Left ventricle myocardium inferior (tissue), 1 donor: ENCODE measurements around the gene CAPN8. TPM values are rescaled to one million over a fixed set of nuclear protein-coding genes. Genes with fewer than 3 reads are reported as not detected.

Source experiments
- DNase-seq: peaks from one replicate; pipeline ENCODE4 v3.0.0-alpha.2; 2020
- H3K27ac ChIP-seq: fragments of 200-600 bp; replicated peaks from 2 replicates; pipeline ENCODE4 v1.8.0; 2021
- H3K27me3 ChIP-seq: fragments of 200-600 bp; 2 replicates; pipeline ENCODE4 v1.8.0; 2021; ENCODE audit warnings: low read depth
- H3K36me3 ChIP-seq: fragments of 200-600 bp; 2 replicates; pipeline ENCODE4 v1.8.0; 2021
- H3K4me1 ChIP-seq: fragments of 200-600 bp; 2 replicates; pipeline ENCODE4 v1.8.0; 2021
- H3K4me3 ChIP-seq: fragments of 200-600 bp; 2 replicates; pipeline ENCODE4 v1.8.0; 2021; ENCODE audit warnings: mild to moderate bottlenecking, moderate library complexity
- H3K9me3 ChIP-seq: fragments of 200-600 bp; replicated peaks from 2 replicates; pipeline ENCODE4 v1.8.0; 2021
- CTCF ChIP-seq: fragments of 200-600 bp; IDR thresholded peaks from 2 replicates; pipeline ENCODE4 v1.8.0; 2021; ENCODE audit warnings: antibody characterized with exemption, mild to moderate bottlenecking, borderline replicate concordance
- intact Hi-C: fragments of 100-400 bp; cut with micrococcal nuclease; formaldehyde crosslinking; loops from one replicate; pipeline ENCODE4 v1.11.0; 2022
- total RNA-seq: library from RNA; stranded (reverse); fragmentation: NEBNext Ultra II Directional; extraction: Animal tissue kit (Norgen Biotek cat#: 25700); gene quantifications from one replicate; pipeline ENCODE4 v1.2.1, GENCODE V29; 2021
- donor health status: DM: no; HTN: yes; CAD: no; lungs with severe emphysema.

CAPN8 gene
- total RNA-seq, 1 donor from 2014 or later: not detected

- DNase-seq: peak; percentile 85
- H3K9me3 ChIP-seq: no peaks in the 10 kb centered on the region
- H3K4me1 ChIP-seq: peaks cover 87% of the 10 kb centered on the region
- H3K36me3 ChIP-seq: peaks cover 3% of the 10 kb centered on the region
- peak; percentile 87 for TF ChIP-seq CTCF
- peak within 1 kb of the TSS; percentile 90 for H3K4me3 ChIP-seq
- no peaks in the 10 kb centered on the region for H3K27me3 ChIP-seq
- peak within 1 kb of the TSS; percentile 98 for H3K27ac ChIP-seq
- intact Hi-C loops: loop anchor here (5.0 kb wide), 1 partner anchor 35 kb away; no protein-coding TSS in a partner anchor
Measured at GRCh38 chr1:223712194-223712849, 46.8 kb upstream of the CAPN8 start, which contains the start of gene CAPN2. TSS of gene CAPN2 (plus strand) at chr1:223712539. CDS start at chr1:223712641, 102 bp downstream.

GRCh38 chr1:223711747-223712193 is 46.3 kb upstream of the CAPN8 start:
- intact Hi-C loops: loop anchor here (5.0 kb wide), 1 partner anchor 36 kb away; no protein-coding TSS in a partner anchor
- no peaks in the 10 kb centered on the region for H3K9me3 ChIP-seq
- TF ChIP-seq CTCF: no peak
- peak overlapping the region; percentile 90 for H3K4me3 ChIP-seq
- H3K36me3 ChIP-seq: no peaks in the 10 kb centered on the region
- peaks cover 87% of the 10 kb centered on the region for H3K4me1 ChIP-seq
- H3K27me3 ChIP-seq: no peaks in the 10 kb centered on the region
- DNase-seq: no peak
- peak overlapping the region; percentile 98 for H3K27ac ChIP-seq

- peak overlapping the region; percentile 98 for H3K27ac ChIP-seq
Measured at GRCh38 chr1:223711173-223711572, 45.7 kb upstream of the CAPN8 start.

GRCh38 chr1:223710179-223711133 is 45.0 kb upstream of the CAPN8 start:
- H3K4me3 ChIP-seq: no peak overlapping the region
- TF ChIP-seq CTCF: no peak
- intact Hi-C loops: loop anchor here (5.0 kb wide), 1 partner anchor 37 kb away; no protein-coding TSS in a partner anchor
- DNase-seq: no peak
- H3K4me1 ChIP-seq: peaks cover 87% of the 10 kb centered on the region
- no peaks in the 10 kb centered on the region for H3K27me3 ChIP-seq
- H3K36me3 ChIP-seq: no peaks in the 10 kb centered on the region
- no peaks in the 10 kb centered on the region for H3K9me3 ChIP-seq
- H3K27ac ChIP-seq: peak overlapping the region; percentile 98

More at GRCh38 chr1:223711173-223711572, 45.7 kb upstream of the CAPN8 start:
- peaks cover 87% of the 10 kb centered on the region for H3K4me1 ChIP-seq
- no peaks in the 10 kb centered on the region for H3K27me3 ChIP-seq
- H3K4me3 ChIP-seq: no peak overlapping the region
- H3K36me3 ChIP-seq: no peaks in the 10 kb centered on the region
- DNase-seq: no peak
- no peaks in the 10 kb centered on the region for H3K9me3 ChIP-seq
- intact Hi-C loops: loop anchor here (5.0 kb wide), 1 partner anchor 36 kb away; no protein-coding TSS in a partner anchor
- no peak for TF ChIP-seq CTCF

- peaks cover 87% of the 10 kb centered on the region for H3K4me1 ChIP-seq
- no peaks in the 10 kb centered on the region for H3K36me3 ChIP-seq
- peak; percentile 49 for TF ChIP-seq CTCF
- no peak for DNase-seq
- peak overlapping the region; percentile 86 for H3K27ac ChIP-seq
- H3K4me3 ChIP-seq: no peak overlapping the region
- intact Hi-C loops: no loop called here
- no peaks in the 10 kb centered on the region for H3K9me3 ChIP-seq
- H3K27me3 ChIP-seq: no peaks in the 10 kb centered on the region
Measured at GRCh38 chr1:223709598-223709997, 44.1 kb upstream of the CAPN8 start.
